D721Med (cell line): ENCODE results near the gene ITCH.

Experiments
- DNase-seq: peaks from one replicate; pipeline ENCODE4 v3.0.0; 2011; ENCODE audit warnings: low spot score; ENCODE audit not compliant: insufficient read length
- FAIRE-seq: peaks from 2 replicates; lab custom pipeline; 2011; peaks lifted over from hg19 to GRCh38; lab: Jason Lieb, UNC
- TF ChIP-seq, protein P1 (sequence below): IDR thresholded peaks from 2 replicates; pipeline ENCODE4 v1.5.1; 2012; ENCODE audit warnings: mild to moderate bottlenecking, control low read depth; ENCODE audit not compliant: insufficient read depth; ENCODE audit errors: missing control alignments

ITCH gene

DNA sequence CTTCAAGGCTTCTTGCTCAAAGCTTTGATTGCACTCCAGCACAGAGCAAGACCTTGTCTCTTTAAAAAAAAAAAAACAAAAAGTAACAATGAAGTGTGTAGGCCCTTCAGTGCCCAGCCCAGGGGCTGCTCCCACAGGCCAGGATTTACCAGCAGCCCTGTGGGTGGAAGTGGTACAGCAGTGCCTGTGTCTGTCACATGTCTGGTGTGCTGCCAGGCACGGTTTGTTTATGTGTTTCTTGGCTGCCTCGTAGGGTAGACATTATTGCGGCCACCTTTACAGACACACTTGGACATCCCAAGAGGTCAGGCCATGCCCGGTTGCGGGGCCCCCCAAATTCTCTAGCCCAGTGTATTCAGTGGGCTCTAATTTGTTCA is 165.8 kb downstream of the ITCH start:
- TF ChIP-seq, protein P1, sequence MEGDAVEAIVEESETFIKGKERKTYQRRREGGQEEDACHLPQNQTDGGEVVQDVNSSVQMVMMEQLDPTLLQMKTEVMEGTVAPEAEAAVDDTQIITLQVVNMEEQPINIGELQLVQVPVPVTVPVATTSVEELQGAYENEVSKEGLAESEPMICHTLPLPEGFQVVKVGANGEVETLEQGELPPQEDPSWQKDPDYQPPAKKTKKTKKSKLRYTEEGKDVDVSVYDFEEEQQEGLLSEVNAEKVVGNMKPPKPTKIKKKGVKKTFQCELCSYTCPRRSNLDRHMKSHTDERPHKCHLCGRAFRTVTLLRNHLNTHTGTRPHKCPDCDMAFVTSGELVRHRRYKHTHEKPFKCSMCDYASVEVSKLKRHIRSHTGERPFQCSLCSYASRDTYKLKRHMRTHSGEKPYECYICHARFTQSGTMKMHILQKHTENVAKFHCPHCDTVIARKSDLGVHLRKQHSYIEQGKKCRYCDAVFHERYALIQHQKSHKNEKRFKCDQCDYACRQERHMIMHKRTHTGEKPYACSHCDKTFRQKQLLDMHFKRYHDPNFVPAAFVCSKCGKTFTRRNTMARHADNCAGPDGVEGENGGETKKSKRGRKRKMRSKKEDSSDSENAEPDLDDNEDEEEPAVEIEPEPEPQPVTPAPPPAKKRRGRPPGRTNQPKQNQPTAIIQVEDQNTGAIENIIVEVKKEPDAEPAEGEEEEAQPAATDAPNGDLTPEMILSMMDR: no peak
- DNase-seq: no peak
- no peak for FAIRE-seq

GRCh38 chr20:34529742-34530141 is 166.7 kb downstream of the ITCH start:
- TF ChIP-seq, protein P1: no peak
- FAIRE-seq (no peak), DNase-seq (no peak)

DNA sequence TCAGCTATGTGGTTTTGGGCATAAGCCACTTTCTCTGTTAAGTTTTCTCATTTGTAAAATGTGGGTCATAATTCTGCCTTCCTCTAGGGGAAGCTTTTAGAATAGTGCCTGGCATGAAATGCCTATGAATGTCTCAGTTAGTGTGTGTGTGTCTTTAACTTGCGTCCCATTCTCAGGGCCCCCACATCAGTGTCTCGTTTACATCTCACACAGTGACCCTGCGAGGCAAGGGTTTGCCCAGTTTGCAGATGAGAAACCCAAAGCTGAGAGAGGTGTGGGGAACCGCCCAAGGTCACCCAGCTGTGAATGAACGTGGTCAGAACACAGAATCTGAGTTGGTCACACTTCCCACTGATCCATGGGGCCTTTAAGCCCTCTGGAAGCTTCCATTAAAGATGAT is 167.3 kb downstream of the ITCH start:
- TF ChIP-seq, protein P1: no peak
- no peak for FAIRE-seq
- DNase-seq: no peak

DNA sequence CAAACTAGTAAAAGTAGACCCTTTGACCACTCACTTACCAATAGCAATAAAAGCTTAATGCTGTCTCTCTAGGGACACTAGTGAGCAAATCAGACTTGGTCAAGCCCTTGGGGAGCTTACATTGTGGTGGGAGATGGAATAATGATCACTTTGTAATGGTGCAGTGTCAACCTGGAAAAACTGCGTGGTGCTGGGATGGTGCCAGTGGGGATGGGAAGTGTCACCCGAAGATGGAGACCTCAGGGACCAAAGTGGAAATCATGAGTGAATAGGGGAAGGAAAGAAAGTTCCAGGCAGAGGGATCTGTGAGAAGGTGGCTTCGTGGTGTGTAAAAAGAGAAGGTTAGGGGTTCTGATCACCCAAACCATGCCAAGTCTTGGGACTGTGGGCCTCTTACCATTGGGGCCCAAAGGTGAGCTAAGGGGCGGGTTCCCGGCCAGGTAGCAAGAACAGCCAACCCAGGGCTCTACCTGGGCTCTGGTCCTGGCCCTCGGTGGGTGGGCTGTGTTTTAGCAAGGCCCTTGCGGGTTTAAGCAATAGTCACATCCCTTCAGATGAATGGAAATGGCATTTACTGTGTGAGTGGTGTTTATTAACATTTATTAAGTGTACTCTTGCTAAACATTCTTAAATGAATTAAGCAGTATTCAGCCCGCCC is 168.7 kb downstream of the ITCH start:
- DNase-seq (no peak), FAIRE-seq (no peak)
- TF ChIP-seq, protein P1: no peak

DNA sequence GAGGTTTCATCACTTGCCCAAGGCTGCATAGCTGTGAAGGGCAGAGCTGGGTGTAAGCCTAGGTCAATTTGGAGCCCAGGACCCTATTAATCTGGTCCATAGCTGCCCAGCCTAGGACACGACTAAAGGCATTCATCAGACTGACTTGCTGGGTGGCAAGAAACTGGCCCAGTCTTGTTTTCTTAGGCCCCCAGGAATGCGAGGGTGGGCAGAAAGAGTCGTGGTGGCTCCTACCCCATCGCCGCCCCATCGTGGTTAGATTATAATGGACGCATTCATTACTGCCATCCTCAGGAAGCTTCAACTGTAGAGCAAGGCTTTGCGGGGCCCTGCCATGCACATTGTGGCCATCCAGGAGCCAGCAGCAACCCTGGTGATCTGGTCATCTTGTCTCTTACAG is 169.2 kb downstream of the ITCH start:
- no peak for FAIRE-seq
- DNase-seq: no peak
- TF ChIP-seq, protein P1: no peak

DNA sequence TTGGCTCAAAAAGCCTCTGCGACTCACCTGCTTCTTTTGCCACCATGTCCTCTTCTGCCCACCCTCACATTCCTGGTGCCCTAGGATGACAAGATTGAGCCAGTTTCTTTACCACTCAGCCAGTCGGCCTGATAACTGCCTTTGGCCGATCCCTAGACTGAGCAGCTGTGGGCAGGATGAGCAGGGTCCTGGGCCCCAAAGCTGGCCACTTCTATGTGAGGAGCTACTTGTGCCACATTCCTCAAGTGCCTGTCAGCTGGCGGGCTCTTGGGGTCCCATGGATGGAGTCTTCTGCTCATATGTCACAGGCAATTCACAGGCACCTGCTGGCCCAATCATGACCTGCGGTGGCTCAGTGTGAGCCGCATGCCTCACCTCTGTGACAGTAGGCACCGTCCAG is 169.7 kb downstream of the ITCH start:
- TF ChIP-seq, protein P1: no peak
- FAIRE-seq (no peak), DNase-seq (no peak)

DNA sequence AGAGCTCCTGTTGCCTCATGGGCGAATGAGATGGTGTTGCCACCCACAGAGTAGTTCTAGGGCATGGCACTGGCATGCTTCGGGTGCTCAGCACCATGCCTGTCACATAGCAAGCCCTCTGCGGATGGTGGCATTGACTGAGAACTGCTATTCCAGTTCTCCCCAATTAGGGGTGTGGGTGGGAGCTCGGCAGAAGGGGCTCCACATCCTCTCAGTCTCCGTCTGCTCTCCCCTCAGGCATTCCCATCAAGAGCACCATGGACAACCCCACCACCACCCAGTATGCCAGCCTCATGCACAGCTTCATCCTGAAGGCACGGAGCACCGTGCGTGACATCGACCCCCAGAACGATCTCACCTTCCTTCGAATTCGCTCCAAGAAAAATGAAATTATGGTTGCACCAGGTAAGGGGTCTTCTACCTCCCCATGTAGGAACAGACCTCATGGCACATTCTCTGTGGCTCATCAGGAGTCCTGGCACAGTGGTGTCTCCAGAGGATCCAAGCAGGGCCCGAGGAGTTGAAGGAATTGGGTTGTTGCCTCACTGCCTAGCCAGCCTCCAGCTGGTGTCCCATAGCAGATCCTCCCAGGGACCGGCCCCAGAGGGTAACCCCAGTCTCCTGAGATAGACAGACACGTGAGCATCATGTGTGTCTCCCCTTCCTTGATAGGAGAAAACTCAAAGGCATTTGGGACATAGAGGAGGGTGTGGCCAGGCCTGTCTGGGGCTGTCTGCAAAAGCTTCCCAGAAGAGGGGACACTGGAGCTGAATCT is 171.5 kb downstream of the ITCH start:
- TF ChIP-seq, protein P1: no peak
- FAIRE-seq: no peak

More for the DNA sequence above, 171.5 kb downstream of the ITCH start:
- DNase-seq: no peak
